ENCODE data around the gene TPSB2.

TPSB2 gene

GRCh38 chr16:1182950-1183907 lies 46.8 kb downstream of the TPSB2 start:
- DNase-seq (ENCODE audit: low read depth in 2 of 2): no peak

- no peak for DNase-seq (ENCODE audit: low read depth in 2 of 2)
Observed at GRCh38 chr16:1182316-1182671, 47.7 kb downstream of the TPSB2 start.

GRCh38 chr16:1181404-1182315 lies 48.3 kb downstream of the TPSB2 start:
- DNase-seq (ENCODE audit: low read depth in 2 of 2): no peak

- no peak for DNase-seq (ENCODE audit: low read depth in 2 of 2)
Observed at GRCh38 chr16:1180549-1181403, 49.2 kb downstream of the TPSB2 start.
